Lower leg skin (tissue), 3 donors: ENCODE results near the gene BICDL1.

Experiments used
- POLR2A ChIP-seq, 2 donors: fragments of 450-650 bp; IDR thresholded peaks; one replicate each; pipeline ENCODE4 v1.6.1; 2016 to 2017; ENCODE audit warnings: antibody characterized with exemption in 2 of 2, mild to moderate bottlenecking in 1 of 2, moderate library complexity in 1 of 2
- TF ChIP-seq, protein P1 (sequence below), 3 donors: fragments of 450-650 bp; IDR thresholded peaks; one replicate each; pipeline ENCODE4 v1.5.1; 2016; ENCODE audit warnings: antibody characterized with exemption in 3 of 3, mild to moderate bottlenecking in 3 of 3, moderate library complexity in 2 of 3

DNA sequence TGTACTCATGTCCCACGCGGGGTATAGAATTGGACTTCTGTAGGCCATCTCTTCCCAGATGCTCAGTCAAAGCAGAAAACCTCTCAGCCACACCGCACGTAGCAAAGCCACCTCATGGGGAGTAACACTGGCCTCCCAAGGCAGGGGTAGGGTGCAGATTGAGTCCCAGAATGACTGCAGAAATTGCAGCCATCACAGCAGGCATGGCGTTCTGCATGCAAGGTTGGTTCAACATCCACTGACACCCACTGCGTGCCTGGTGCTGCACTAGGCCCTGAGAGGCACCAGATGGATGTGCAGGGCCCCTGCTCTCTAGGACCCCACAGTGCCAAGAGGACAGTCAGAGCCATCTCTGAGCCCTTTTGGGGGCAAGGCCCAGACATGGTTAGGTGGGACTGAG lies 87.6 kb downstream of the BICDL1 start:
- TF ChIP-seq, protein P1, sequence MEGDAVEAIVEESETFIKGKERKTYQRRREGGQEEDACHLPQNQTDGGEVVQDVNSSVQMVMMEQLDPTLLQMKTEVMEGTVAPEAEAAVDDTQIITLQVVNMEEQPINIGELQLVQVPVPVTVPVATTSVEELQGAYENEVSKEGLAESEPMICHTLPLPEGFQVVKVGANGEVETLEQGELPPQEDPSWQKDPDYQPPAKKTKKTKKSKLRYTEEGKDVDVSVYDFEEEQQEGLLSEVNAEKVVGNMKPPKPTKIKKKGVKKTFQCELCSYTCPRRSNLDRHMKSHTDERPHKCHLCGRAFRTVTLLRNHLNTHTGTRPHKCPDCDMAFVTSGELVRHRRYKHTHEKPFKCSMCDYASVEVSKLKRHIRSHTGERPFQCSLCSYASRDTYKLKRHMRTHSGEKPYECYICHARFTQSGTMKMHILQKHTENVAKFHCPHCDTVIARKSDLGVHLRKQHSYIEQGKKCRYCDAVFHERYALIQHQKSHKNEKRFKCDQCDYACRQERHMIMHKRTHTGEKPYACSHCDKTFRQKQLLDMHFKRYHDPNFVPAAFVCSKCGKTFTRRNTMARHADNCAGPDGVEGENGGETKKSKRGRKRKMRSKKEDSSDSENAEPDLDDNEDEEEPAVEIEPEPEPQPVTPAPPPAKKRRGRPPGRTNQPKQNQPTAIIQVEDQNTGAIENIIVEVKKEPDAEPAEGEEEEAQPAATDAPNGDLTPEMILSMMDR (IDR thresholded peaks at IDR 0.05) = no peak
- no peak for TF ChIP-seq POLR2A (IDR thresholded peaks at IDR 0.05)
